Activated CD4-positive, CD25-positive, alpha-beta regulatory T cell treated with anti-CD3 and anti-CD28 coated beads, Interleukin-2, amount 50 U/mL, for 72 hours (primary cell): ENCODE measurements around the gene ASIC5.
"Not testable (repeated sequence)": the region's sequence is repeated elsewhere in the genome, so short reads cannot be mapped to it uniquely, and the experiment has no call there.

Experiments used
- DNase-seq: peaks from one replicate; pipeline ENCODE4 v3.0.0; 2021

ASIC5 gene

DNA sequence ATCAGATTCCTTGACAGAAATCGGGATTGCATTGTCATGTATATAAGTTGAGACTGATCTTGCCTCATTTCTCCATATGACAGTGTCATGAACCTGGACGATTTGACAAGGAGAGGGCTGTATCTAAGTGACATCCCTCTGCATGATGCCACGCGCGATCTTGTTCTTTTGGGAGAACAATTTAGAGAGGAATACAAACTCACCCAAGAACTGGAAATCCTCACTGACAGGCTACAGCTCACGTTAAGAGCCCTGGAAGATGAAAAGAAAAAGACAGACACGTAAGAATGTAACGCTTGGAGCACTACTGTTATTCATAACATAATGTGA, 66.3 kb downstream of the ASIC5 start:
- no peak for DNase-seq

DNA sequence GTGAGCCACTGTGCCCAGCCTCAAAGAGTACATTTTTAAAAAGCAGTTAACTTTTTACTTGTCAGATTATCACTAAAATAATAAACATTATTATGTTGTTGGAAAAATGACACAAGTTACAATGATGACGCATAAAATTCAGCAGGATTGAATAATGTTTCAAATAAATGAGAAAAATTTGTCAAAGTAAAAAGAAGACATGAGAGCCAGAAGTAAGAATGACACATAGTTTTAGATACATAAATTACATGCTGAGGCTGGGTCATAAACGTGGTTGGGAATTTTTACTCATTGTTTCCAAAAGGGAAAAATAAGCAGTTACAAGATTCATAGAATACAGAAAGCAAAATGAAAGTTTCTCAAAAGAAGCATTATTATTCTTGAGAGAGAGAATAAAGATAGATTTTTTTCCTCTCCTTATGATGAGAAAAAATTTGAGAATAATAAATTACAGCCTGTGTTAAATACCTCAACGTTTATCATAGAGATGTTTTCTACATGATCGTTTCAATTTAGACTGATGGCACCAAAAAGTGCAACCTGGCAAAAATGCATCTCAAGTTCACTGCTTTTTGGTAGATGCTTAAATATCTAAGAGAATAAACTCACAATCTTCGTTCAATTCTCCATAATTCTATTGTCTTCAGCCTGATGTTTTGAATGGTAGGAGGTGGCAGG, 66.8 kb downstream of the ASIC5 start:
- no peak for DNase-seq

DNA sequence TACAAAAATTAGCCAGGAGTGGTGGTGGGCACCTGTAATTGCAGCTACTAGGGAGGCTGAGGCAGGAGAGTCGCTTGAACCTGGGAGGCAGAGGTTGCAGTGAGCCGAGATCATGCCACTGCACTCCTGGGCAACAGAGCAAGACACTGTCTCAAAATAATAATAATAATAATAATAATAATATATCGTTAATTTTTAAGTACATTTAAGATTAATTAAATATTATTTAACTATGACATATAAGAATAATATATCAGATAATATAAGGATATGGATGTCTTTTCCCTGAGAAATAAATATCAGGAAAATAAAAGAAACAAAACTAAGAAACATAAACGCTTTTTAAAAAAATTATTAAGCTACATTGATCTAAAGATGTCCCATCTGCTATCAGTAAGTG, 68.5 kb downstream of the ASIC5 start:
- not testable (repeated sequence) for DNase-seq

DNA sequence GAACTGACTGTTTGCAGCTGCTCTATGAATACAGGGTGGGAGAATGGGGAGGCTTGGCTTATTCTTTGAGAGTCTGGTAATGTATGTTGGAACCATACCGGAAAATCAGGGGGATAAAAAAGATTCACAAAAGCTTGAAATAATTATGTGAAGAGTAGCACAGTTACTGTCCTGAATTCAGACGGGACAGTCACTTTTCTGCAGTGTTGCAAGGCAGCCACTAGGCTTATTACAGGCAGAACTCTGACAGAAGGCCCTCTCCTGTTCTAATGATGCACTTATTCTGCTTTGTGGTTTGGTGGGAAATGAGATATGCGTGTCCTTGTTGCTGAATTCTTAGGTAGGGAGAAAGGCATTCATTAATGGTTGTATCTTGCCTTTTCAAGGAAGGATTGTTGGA, 70.1 kb downstream of the ASIC5 start:
- DNase-seq = no peak

DNA sequence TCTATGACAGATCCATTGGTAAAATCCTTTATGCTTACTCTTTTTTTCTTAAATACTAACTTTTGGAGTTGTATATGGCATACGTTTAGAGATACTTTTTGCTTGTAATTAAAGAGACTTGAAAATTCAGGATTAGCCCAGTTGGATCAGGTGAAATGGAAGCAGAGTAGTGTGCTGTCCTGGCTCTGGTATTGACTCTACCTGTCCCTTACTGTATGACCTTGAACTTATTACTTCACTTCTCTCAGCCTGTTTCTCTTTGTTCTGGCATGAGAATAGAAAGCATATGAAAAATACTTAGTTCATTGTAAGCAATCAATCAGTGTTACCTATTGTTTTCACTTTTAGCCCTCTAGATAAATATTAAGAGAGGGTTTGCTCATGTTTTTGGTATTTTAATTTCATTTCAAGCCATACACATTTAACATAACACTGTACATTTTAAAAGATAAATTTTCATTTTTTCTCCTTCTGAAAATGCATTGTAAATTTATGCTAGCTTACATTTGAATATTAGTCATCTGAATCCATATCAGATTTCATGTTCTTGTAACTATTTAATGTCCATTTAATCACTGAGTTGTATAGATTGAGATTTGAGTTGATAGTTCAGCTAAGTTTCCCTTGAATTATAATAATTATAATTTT, 71.4 kb downstream of the ASIC5 start:
- no peak for DNase-seq

DNA sequence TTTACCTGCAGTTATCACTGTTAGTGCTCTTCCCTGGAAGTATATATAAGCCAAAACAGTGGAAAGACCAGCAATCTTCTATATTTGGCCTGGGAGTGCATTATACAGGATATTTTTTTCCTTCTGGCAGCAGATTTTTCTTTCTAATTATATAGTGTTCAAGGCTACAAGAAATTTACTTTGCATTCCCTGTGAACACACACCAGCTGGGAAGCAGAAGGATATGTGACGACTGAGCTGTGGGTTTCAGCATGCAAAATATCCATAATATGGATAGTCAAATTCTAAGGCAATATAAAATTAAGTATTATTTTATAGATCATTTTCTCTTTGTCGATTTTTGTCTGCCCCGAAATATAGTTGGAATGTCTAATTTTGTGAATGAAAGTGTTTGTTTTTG, 76.1 kb downstream of the ASIC5 start:
- DNase-seq = no peak

DNA sequence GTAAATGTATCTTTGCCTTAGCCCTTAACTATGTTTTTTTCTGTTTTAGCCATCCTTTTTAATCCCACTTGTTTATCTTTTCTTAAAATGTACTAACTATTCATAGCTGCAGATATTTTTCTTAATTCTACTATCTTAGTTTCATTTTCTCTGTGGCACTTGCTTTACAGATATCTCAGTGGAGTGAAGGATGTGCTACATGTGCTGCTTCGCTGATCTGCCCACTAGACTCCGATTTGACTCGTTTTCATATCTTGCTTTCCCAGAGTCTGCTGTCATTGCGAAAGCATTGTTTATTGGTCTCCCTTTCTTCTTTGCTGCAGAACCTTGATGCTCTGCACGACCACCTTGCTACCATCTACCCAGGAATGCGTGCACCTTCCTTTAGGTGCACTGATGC, 76.7 kb downstream of the ASIC5 start:
- DNase-seq = no peak

DNA sequence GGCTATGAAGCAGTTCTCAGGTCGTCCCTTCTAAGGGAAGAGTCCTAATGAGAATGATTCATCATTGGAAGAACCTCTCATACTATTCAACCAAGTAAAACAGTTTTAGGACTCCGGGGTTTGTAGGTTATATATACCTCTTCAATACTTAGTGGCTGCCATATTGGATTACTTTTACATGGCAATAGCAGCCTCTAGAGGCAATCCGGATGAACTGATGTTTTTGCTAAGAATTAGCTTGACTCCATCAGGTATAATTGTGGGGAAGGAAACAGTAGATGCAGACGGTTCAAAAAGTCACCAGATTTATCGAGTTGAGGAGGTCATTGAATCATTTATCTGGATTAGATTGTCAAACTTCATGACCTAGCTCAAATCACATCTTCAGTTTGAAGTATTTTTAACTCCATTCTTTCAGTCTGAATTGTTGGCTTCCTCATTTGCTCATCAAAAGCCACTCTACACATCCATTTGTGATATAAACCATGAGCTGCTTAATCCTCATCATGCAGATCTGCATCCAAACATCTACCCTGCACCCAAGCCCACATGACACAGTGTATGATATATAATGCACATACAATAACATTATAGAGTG, 78.9 kb downstream of the ASIC5 start:
- no peak for DNase-seq

DNA sequence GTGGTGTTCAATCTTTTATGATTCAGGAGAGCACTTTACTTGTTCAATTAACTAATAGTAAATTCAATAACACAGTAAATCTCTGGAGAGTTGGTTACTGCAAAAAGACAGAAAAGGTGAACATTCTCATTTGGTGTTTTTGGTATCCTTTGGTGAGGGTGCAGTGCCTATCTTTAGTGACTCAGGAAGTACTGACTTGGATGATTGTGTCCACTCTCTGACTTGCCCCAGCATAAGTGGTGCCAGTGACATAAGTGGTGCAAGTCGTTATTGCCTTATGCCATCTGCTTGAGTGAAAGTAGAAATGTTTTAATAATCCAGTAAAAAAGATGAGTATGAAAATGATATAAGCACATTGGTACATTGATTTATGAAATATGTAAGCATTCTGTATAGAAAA, 80.2 kb downstream of the ASIC5 start:
- DNase-seq = no peak

DNA sequence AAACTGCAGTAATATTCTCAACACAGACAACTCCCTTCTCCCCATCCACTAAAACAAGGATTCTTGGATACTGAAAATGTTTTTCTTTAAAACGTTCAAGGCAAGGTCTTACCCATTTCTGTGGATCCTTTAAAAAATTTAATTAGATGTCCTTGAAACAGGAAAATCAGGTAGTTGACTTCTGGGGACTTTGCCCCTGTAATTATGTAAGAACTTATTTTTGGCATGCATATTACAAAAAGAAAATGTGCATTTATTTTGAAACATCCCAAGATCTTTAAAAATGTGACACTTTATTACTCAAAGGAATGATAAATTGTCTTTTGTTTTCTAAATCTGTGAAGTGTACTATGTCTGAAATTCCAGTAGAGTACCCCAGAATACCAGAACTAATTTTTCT, 81.4 kb downstream of the ASIC5 start:
- DNase-seq = no peak

DNA sequence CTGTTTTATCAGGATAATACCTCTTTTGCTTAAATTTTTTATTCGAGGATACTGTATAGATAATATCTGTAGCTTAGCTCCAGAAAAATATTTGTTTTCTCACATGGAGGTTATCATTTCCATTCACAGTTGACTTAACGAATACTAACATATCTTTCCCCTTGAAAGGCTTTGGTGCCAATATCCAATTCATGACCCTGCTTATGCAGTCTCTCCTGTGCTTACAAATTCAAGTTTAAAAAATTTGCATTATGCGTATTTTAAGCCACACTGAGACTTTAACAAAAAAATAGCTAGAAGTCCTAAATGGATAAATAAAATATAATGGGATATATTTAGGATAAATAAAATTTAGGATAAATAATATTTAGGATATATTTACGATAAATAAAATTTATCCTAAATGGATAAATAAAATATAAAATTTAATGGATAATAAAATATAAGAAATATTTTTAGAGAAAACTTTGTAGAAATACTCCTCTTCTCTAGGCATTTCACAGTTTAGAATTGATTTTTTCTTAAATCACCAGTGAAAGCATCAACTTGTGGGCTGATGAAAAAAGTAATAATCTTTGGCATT, 84.7 kb downstream of the ASIC5 start:
- no peak for DNase-seq

DNA sequence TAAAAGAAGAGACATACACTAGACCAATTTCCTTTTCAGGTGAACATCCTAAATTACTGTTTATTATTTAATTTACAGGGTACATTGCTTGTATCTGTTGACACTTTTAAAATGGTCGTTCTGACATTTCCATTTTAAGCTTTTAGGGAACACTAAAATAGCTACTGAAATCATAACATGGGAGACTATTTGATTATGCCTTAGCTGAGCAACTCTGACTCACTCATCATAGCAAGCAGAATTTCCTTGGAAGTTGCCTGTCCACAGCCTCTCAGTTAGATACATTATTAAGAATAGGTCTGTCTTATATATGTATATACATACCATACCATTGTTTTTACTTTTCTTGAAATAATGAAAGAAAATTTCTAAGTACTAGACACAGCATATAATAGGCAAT, 85.3 kb downstream of the ASIC5 start:
- no peak for DNase-seq
